T-helper 9 cell (primary cell): ENCODE results near the gene CNTN4.

Source experiments
- DNase-seq: peaks from one replicate; pipeline ENCODE4 v3.0.0-alpha.2; 2020

The CNTN4 gene

GRCh38 chr3:2153547-2153946 lies 54.9 kb downstream of the CNTN4 start:
- no peak for DNase-seq

- no peak for DNase-seq
Observed at GRCh38 chr3:2154621-2155020, 56.0 kb downstream of the CNTN4 start.

- no peak for DNase-seq
Observed at GRCh38 chr3:2156244-2156847, 57.7 kb downstream of the CNTN4 start.

GRCh38 chr3:2158828-2159227 lies 60.2 kb downstream of the CNTN4 start:
- no peak for DNase-seq

GRCh38 chr3:2166552-2166951 lies 67.9 kb downstream of the CNTN4 start:
- DNase-seq = no peak

GRCh38 chr3:2172561-2173171 lies 74.0 kb downstream of the CNTN4 start:
- no peak for DNase-seq

- DNase-seq = no peak
Observed at GRCh38 chr3:2180634-2181033, 82.0 kb downstream of the CNTN4 start.

- no peak for DNase-seq
Observed at GRCh38 chr3:2198776-2199279, 100.2 kb downstream of the CNTN4 start.

GRCh38 chr3:2204054-2204453 lies 105.4 kb downstream of the CNTN4 start:
- no peak for DNase-seq

- no peak for DNase-seq
Observed at GRCh38 chr3:2205692-2206091, 107.0 kb downstream of the CNTN4 start.

- no peak for DNase-seq
Observed at GRCh38 chr3:2206536-2206935, 107.9 kb downstream of the CNTN4 start.

GRCh38 chr3:2211568-2211967 lies 112.9 kb downstream of the CNTN4 start:
- DNase-seq = no peak

- no peak for DNase-seq
Observed at GRCh38 chr3:2212206-2212605, 113.5 kb downstream of the CNTN4 start.

- no peak for DNase-seq
Observed at GRCh38 chr3:2218375-2218774, 119.7 kb downstream of the CNTN4 start.

- no peak for DNase-seq
Observed at GRCh38 chr3:2218816-2219215, 120.2 kb downstream of the CNTN4 start.

- no peak for DNase-seq
Observed at GRCh38 chr3:2236203-2236602, 137.5 kb downstream of the CNTN4 start.

GRCh38 chr3:2244137-2244536 lies 145.5 kb downstream of the CNTN4 start:
- DNase-seq = no peak

- DNase-seq = no peak
Observed at GRCh38 chr3:2246873-2247648, 148.4 kb downstream of the CNTN4 start.

- DNase-seq = no peak
Observed at GRCh38 chr3:2247831-2248230, 149.2 kb downstream of the CNTN4 start.

- no peak for DNase-seq
Observed at GRCh38 chr3:2250783-2251182, 152.1 kb downstream of the CNTN4 start.

GRCh38 chr3:2261747-2262146 lies 163.1 kb downstream of the CNTN4 start:
- no peak for DNase-seq

GRCh38 chr3:2262204-2262603 lies 163.5 kb downstream of the CNTN4 start:
- no peak for DNase-seq

GRCh38 chr3:2266606-2267005 lies 167.9 kb downstream of the CNTN4 start:
- DNase-seq = no peak

- no peak for DNase-seq
Observed at GRCh38 chr3:2268779-2269178, 170.1 kb downstream of the CNTN4 start.
